GM19099 (cell line): ENCODE results near the gene BMP8A.

ENCODE experiments used
- POLR2A ChIP-seq: IDR thresholded peaks from 3 replicates; pipeline ENCODE4 v1.6.1; 2011; ENCODE audit warnings: low read depth; ENCODE audit not compliant: insufficient read length; ENCODE audit errors: extremely low read depth

Gene BMP8A

DNA sequence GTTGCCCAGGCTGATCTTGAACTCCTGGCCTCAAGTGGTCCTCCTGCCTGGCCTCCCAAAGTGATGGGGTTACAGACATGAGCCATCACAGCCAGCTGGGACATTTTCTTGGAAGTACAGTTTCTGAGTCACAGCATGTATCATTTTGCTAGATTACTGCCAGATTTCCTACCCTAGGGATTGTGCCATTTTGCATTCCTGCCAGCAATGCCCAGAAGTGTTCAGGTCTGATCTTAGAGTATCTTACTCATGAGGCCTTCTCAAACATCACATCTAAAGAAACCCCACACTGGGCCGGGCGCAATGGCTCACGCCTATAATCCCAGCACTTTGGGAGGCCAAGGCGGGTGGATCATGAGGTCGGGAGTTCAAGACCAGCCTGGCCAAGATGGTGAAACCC, 10.2 kb downstream of the BMP8A start:
- TF ChIP-seq POLR2A = no peak

DNA sequence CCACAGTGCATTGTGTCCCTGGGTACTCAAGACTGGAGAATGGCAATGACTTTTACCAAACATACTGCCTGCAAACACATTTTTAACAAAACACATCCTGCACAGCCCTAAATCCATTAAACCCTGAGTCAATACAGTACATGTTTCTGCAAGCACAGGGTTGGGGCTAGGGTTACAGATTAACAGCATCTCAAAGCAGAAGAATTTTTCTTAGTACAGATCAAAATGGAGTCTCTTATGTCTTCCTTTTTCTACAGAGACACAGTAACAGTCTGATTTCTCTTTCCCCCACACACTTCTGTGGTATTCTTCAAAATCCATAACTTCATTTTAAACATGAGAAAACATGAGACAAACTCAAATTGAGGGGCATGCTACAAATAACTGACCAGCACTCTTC, 13.9 kb downstream of the BMP8A start:
- no peak for TF ChIP-seq POLR2A

DNA sequence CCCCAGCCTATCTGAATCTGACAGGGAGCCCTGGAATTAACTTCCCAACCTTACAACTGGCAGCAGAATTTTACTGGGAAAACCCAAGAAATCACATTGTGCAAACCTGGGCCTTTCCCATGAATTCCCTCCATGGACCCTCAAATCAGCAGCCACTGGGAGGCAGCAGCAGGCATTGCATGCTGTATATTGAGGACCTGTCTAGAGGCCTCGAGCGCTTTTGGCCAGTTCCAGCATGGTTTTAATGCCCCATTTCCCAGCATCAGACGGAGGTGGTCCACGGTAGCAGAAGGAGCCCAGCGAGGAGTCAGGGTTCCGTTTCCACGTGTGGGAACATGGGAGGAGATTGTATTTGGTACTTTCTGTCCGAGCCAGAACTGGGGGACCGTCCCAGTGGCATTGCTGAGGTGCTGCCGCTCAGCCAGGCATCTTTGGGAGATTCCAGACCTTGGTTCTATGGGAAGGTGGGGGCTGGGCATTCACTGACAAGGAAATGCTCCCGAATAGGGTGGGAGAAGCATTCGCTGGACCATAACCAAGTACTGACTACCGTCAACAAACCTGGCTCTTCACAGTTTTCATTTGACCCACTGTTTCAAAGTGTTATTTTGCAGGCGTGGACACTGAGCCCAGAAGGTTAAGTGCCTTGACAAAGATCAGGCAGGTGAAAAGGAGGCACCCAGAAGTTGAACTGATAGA, 15.9 kb downstream of the BMP8A start:
- no peak for TF ChIP-seq POLR2A

DNA sequence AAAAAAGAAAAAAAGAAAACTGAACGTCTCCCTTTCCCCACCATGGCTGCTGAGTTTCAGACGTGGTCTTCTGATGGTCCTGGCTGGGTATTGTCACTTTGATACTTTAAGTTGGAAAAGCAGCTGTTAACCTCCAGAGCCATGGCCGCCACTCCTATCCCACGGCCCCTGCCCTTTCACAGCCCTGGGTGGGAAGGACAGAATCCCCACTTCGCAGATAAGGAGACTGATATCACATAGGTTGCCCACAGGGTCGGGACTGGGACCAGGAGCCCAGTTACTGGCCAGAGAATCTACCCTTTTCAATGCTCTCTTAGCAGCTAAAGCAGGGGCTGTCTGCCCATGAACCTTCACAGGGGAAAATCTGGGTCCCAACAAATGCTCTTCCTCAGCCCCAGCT, 16.8 kb downstream of the BMP8A start:
- no peak for TF ChIP-seq POLR2A

DNA sequence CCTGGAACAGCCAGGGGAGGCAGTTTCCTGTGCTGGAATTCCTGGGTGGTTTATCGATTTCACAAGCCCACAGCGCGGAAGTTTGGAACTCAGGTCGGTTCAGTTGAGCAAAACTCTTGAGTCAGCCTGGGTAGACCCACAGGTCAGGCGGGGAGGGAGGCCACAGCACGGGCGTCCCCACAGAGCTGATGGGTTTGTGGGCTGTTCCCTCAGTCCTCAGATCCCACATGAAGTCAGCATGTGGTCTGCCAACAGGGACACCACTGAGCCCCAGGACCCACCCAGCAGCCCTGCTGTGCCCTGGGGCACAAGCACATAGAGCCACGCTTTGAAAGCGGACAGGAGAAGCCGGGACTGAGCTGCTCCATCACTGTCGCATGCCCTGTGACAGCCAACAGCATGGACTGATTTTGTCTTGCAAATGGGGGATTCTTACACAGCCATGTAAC, 17.4 kb downstream of the BMP8A start:
- no peak for TF ChIP-seq POLR2A

DNA sequence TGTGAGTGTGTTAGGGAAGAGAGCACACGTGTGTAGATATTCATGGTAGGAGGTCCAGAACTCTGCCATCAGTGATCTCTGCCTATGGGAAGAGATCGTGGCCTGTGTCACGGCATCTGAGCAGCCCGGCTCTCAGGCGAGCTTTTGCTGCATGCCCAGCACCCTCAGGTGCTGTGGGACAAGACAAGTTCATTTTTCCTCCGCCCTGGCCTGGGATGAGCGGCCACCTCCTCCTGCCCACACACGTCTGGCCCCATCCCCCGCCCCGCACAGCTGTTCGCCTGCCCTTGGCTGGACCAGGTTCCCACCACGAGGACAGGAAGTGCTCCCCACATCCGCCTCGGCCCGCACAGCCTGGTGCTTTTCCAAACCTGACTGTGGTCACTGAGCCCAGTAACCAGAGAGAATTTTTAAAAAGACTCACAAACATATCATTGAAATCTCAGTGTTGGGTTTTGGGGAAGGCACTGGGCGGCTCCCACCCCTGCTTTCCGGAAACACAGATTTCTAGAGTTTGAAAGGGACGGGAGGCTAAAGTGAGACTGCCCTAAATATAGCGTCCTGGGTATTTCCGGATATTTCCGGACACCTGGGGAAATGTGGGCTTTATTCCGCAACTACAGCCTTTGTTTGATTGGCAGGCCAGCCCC, 18.0 kb downstream of the BMP8A start:
- no peak for TF ChIP-seq POLR2A

DNA sequence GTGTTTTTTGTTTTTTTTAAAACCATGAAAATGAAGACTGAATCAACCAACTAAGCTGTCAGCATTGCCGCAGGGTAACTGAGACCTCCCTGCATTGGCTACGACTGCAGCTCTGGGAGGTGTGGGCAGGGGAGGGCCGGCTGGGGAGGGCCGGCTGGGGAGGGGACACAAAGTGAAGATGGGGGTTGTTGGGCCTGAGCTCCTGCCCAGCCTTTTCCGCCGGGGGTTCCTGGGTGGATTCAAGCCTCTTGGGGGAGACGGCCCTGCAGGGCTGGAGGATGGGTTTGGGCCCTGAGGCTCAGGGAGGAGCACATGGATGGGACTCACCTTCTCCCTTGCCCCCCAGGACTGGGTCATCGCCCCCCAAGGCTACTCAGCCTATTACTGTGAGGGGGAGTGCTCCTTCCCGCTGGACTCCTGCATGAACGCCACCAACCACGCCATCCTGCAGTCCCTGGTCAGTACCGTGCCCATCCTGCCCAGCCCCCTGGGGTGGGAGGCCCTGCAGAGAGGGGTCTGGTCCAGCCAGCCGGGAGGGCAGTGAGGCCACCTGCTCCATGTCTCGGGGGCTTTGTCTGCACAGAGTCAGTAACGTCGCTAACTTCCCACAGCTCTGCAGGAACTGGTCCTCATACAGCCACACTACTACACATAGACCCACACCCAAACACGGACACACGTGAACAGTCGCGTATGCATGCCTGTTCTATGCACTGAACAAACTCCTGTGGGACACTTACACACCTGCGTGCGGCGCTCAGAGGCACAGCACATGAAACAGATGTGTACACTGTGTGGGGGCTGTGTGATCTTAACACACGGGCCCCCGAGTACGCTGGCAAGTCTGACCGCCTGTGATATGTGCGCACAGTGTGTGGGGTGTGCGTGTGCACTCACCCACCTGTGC, 31.5 kb downstream of the BMP8A start:
- no peak for TF ChIP-seq POLR2A

DNA sequence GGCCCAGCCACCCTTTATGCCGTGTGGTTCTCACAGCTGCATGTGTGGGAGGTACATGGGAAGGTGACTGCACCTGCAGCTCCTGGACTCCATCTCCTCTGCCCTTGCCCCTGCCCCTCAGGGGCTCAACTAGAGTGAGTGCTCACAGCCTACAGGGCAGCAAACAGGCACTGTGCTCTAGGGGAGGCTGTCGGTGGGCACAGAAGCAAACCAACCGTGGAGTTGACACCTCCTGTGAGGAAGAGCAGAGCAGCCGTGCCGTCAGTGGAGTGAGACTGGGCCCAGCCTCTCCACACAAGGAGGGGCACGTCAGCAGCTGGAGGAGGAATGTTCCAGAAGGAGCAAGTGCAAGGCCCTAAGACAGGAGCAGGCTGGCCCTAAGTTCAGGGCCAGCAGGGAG, 32.7 kb downstream of the BMP8A start:
- no peak for TF ChIP-seq POLR2A

DNA sequence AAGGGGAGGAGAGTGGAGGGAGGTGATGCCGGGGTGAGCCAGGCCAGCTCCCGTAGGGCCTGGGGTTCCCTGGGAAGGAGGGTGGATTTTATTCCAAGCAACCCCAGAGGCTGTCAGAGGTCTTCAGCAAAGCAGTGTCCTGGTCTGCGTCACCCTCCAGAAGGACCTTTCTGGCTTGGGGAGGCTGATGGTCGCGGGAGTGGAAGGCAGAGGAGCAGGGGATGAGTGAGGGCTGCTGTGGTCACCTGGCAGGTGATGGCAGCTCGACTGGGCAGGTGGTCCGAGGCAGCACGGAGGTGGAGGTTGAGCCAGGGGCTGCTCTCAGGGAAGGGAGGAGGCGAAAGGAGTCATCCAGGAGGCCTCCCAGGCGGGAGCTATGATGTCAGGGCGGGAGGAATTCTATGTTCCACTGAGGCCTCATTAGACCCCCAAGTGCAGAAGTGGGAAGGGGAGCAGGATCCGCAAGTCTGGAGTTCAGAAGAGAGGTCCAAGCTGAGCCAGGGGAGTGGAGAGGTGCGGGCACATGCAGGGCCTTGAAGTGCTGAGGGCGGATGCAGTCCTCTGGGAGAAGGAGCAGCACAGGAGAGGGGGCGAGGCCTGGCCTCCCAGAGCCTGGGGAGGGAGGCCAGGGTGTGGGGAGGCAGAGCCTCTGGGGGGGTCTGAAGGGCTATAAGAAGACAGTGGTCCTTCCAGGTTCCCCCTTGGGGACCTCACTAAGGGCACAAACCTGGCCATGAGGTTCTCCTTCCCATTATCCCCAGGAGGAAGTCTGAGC, 33.3 kb downstream of the BMP8A start:
- TF ChIP-seq POLR2A = no peak

DNA sequence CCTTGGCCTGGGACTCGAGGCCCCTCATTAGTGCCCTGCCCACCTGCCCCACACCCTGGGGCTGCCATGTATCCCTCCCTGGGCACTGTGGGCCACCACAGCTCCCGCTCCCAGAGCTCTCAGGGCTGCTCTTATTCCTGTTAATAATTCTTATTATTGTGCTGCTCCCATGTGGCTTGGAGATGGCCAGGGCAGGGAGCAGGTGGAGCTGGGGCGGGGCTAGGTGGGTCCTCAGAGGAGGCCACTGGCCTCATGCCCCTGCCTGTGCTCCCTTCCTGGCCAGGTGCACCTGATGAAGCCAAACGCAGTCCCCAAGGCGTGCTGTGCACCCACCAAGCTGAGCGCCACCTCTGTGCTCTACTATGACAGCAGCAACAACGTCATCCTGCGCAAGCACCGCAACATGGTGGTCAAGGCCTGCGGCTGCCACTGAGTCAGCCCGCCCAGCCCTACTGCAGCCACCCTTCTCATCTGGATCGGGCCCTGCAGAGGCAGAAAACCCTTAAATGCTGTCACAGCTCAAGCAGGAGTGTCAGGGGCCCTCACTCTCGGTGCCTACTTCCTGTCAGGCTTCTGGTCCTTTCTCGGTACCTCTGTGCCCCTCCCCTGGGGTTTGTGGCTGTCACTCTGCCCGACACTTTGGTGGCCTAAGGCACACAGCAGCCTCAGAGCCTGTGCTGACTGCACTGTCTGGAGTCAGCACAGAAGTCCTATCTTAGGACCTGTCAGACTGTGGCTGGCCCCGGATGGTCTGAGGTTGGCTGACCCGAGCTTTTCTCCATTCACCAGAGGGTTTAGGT, 34.1 kb downstream of the BMP8A start:
- no peak for TF ChIP-seq POLR2A

DNA sequence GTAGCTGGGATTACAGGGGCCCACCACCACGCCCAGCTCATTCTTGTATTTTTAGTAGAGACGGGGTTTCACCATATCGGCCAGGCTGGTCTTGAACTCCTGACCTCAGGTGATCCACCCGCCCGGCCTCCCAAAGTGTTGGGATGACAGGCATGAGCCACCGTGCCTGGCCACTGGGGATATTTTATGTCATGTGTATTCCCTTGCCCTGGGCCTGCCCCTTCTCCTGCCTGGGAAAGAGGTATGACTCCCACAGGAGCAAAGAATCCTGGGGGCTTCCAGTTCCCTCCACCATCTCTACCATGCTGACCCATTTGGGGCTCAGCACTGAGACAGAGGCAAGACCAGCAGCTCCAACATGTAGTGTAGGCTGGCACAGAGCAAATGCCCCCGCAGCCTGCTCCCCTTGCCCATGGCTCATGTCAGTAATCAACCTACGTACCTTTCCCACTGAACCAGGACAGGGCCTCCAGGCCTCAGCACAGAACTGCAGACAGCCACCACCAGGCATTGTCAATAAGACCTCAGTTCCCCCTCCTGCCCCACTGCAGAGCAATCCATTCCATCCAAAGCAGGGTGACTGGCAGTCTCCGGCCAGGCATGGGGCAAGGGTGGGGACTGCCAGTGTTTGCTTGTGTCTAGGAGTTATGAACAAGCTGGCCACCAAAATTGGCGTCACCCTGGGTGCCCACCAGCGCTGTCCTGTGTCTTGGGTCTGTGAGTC, 35.2 kb downstream of the BMP8A start:
- TF ChIP-seq POLR2A = no peak

DNA sequence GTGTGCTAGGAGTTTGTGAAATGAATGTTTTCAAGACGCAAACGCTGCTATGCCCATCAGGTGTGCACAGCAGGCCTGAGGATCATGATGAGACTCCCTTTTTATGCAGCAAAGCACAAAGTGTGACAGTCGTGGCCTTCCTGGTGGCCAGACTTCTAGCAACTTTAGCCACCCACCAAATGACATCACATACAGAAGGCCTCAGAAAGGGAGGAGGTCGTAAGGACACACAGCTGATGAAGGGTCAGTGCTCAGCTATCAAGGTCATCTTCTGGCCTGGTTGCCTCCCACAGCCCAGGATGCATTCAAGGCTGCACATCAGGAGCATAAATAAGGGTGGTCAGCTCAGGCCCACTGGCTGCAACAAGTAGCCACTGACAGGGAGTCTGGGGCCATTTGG, 36.6 kb downstream of the BMP8A start:
- TF ChIP-seq POLR2A = no peak

DNA sequence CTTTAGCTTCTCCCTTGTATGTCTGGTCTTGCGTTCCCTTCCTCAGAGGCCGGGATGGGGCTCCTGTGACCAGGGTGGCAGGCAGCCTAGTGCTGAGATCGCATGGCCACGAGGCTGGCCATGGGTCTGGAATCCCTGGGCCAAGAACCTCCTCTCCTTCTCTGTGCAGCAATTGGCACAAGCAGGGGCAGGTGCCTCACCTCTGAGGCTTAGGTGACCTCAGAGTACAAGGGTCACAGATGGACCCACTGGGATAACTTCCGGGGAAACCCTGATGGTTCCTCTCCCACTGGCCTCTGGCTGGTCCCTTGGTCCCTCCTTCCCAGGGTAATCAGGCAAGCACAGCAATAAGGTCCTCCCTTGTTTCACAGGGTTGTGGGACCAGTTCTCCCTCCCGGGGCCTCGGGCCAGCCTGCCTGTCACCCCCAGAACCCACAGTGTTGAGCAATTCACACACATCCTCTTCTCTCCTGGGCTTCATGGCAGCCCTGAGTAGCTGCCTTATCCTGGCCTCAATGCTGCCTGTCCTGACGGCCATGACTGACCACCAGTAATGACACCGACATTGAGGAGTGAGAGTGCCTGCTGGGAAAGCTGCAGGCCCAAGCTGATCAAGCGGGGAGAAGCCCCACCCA, 38.6 kb downstream of the BMP8A start:
- TF ChIP-seq POLR2A = no peak
